Mucosa of stomach (tissue), 1 donor: ENCODE measurements around the gene ACSBG1.
A peak's percentile ranks its signal among the peaks of the same experiment; 100 is the strongest.

ENCODE experiments used
- H3K27me3 ChIP-seq: one replicate; pipeline ENCODE4 v1.7.0; 2013; ENCODE audit warnings: mild to moderate bottlenecking, low read length; ENCODE audit not compliant: control insufficient read depth, insufficient read depth
- H3K36me3 ChIP-seq: one replicate; pipeline ENCODE4 v1.7.0; 2013; ENCODE audit warnings: low read length; ENCODE audit not compliant: control insufficient read depth, insufficient read depth
- H3K4me1 ChIP-seq: one replicate; pipeline ENCODE4 v1.7.0; 2013; ENCODE audit warnings: mild to moderate bottlenecking, low read length; ENCODE audit not compliant: control insufficient read depth, insufficient read depth
- H3K4me3 ChIP-seq: one replicate; pipeline ENCODE4 v1.7.0; 2013; ENCODE audit warnings: low read length
- H3K9ac ChIP-seq: one replicate; pipeline ENCODE4 v1.7.0; 2013; ENCODE audit warnings: mild to moderate bottlenecking, low read length, moderate library complexity
- H3K9me3 ChIP-seq: one replicate; pipeline ENCODE4 v1.7.0; 2013; ENCODE audit warnings: mild to moderate bottlenecking, low read length, moderate library complexity; ENCODE audit not compliant: control insufficient read depth
- donor health status: Pancreatic carcinoma.

ACSBG1 gene

GRCh38 chr15:78264304-78265136 lies 30.2 kb upstream of the ACSBG1 start, which contains the start of gene DNAJA4:
Gene DNAJA4 (plus strand): TSS chr15:78264562. CDS start chr15:78264764, 202 bp downstream.
- Histone ChIP-seq H3K4me3 (peak within 1 kb of the TSS; percentile 68), H3K9ac (peak within 1 kb of the TSS; percentile 88), H3K27me3 (no peaks in the 10 kb centered on the region), H3K4me1 (peaks cover 20% of the 10 kb centered on the region), H3K36me3 (no peaks in the 10 kb centered on the region), H3K9me3 (no peaks in the 10 kb centered on the region)

- Histone ChIP-seq H3K9ac (peak overlapping the region; percentile 88), H3K4me1 (peaks cover 20% of the 10 kb centered on the region), H3K27me3 (no peaks in the 10 kb centered on the region), H3K4me3 (no peak overlapping the region), H3K36me3 (no peaks in the 10 kb centered on the region), H3K9me3 (no peaks in the 10 kb centered on the region)
Observed at GRCh38 chr15:78263907-78264303, 29.5 kb upstream of the ACSBG1 start.

GRCh38 chr15:78263351-78263781 lies 29.0 kb upstream of the ACSBG1 start:
- H3K4me1 ChIP-seq, result peaks cover 20% of the 10 kb centered on the region
- H3K9ac ChIP-seq, result no peak overlapping the region
- no peak overlapping the region for H3K4me3 ChIP-seq
- no peaks in the 10 kb centered on the region for H3K36me3 ChIP-seq
- no peaks in the 10 kb centered on the region for H3K27me3 ChIP-seq
- H3K9me3 ChIP-seq, result no peaks in the 10 kb centered on the region

- Histone ChIP-seq H3K36me3 (no peaks in the 10 kb centered on the region), H3K9me3 (no peaks in the 10 kb centered on the region), H3K4me3 (no peak overlapping the region), H3K27me3 (no peaks in the 10 kb centered on the region), H3K4me1 (peaks cover 12% of the 10 kb centered on the region), H3K9ac (no peak overlapping the region)
Observed at GRCh38 chr15:78261062-78261461, 26.7 kb upstream of the ACSBG1 start.

GRCh38 chr15:78260489-78260888 lies 26.1 kb upstream of the ACSBG1 start:
- Histone ChIP-seq H3K4me1 (peaks cover 8% of the 10 kb centered on the region), H3K4me3 (no peak overlapping the region), H3K27me3 (no peaks in the 10 kb centered on the region), H3K36me3 (no peaks in the 10 kb centered on the region), H3K9ac (no peak overlapping the region), H3K9me3 (no peaks in the 10 kb centered on the region)

- Histone ChIP-seq H3K4me3 (no peak overlapping the region), H3K36me3 (no peaks in the 10 kb centered on the region), H3K27me3 (no peaks in the 10 kb centered on the region), H3K4me1 (peaks cover 7% of the 10 kb centered on the region), H3K9me3 (no peaks in the 10 kb centered on the region), H3K9ac (no peak overlapping the region)
Observed at GRCh38 chr15:78259232-78259631, 24.9 kb upstream of the ACSBG1 start.

- Histone ChIP-seq H3K9ac (no peak overlapping the region), H3K4me1 (no peaks in the 10 kb centered on the region), H3K36me3 (no peaks in the 10 kb centered on the region), H3K4me3 (no peak overlapping the region), H3K27me3 (no peaks in the 10 kb centered on the region), H3K9me3 (no peaks in the 10 kb centered on the region)
Observed at GRCh38 chr15:78257681-78258080, 23.3 kb upstream of the ACSBG1 start.

- Histone ChIP-seq H3K4me3 (no peak overlapping the region), H3K9me3 (no peaks in the 10 kb centered on the region), H3K4me1 (no peaks in the 10 kb centered on the region), H3K36me3 (no peaks in the 10 kb centered on the region), H3K27me3 (no peaks in the 10 kb centered on the region), H3K9ac (no peak overlapping the region)
Observed at GRCh38 chr15:78256044-78256437, 21.7 kb upstream of the ACSBG1 start.

- H3K9ac ChIP-seq, result no peak overlapping the region
- H3K36me3 ChIP-seq, result no peaks in the 10 kb centered on the region
- no peaks in the 10 kb centered on the region for H3K27me3 ChIP-seq
- no peak overlapping the region for H3K4me3 ChIP-seq
- no peaks in the 10 kb centered on the region for H3K9me3 ChIP-seq
- no peaks in the 10 kb centered on the region for H3K4me1 ChIP-seq
Observed at GRCh38 chr15:78255421-78256043, 21.2 kb upstream of the ACSBG1 start.

- H3K27me3 ChIP-seq, result no peaks in the 10 kb centered on the region
- no peak overlapping the region for H3K4me3 ChIP-seq
- H3K36me3 ChIP-seq, result no peaks in the 10 kb centered on the region
- H3K9me3 ChIP-seq, result no peaks in the 10 kb centered on the region
- no peaks in the 10 kb centered on the region for H3K4me1 ChIP-seq
- no peak overlapping the region for H3K9ac ChIP-seq
Observed at GRCh38 chr15:78251136-78251535, 16.8 kb upstream of the ACSBG1 start.

- Histone ChIP-seq H3K27me3 (no peaks in the 10 kb centered on the region), H3K4me3 (no peak overlapping the region), H3K9ac (no peak overlapping the region), H3K4me1 (peaks cover 4% of the 10 kb centered on the region), H3K9me3 (no peaks in the 10 kb centered on the region), H3K36me3 (no peaks in the 10 kb centered on the region)
Observed at GRCh38 chr15:78249131-78249530, 14.8 kb upstream of the ACSBG1 start.

GRCh38 chr15:78247911-78248310 lies 13.5 kb upstream of the ACSBG1 start:
- Histone ChIP-seq H3K36me3 (no peaks in the 10 kb centered on the region), H3K4me1 (peaks cover 15% of the 10 kb centered on the region), H3K4me3 (no peak overlapping the region), H3K9me3 (no peaks in the 10 kb centered on the region), H3K27me3 (no peaks in the 10 kb centered on the region), H3K9ac (no peak overlapping the region)
